Urinary bladder (tissue), 4 donors: ENCODE measurements around the gene CDC42BPA. TPM values are rescaled to one million over a fixed set of nuclear protein-coding genes. Genes with fewer than 3 reads are reported as not detected.

Experiments used
- DNase-seq: peaks from one replicate; pipeline ENCODE4 v3.0.0-alpha.2; 2015; ENCODE audit errors: extremely low spot score
- H3K27ac ChIP-seq: one replicate; pipeline ENCODE4 v1.5.1; 2013; ENCODE audit warnings: low read depth, mild to moderate bottlenecking, moderate library complexity
- H3K36me3 ChIP-seq: one replicate; pipeline ENCODE4 v1.6.1; 2013; ENCODE audit warnings: mild to moderate bottlenecking, moderate library complexity; ENCODE audit not compliant: insufficient read depth
- H3K4me1 ChIP-seq: one replicate; pipeline ENCODE4 v1.6.1; 2013; ENCODE audit warnings: mild to moderate bottlenecking, moderate library complexity; ENCODE audit not compliant: insufficient read depth
- H3K4me3 ChIP-seq: one replicate; pipeline ENCODE4 v1.5.1; 2013; ENCODE audit warnings: low read depth, low read length
- WGBS: extraction: QIAGEN DNeasy Blood & Tissue Kit; methylation state at CpG from one replicate; pipeline ENCODE4 v1.1.7; 2013; 5-methylcytosine and 5-hydroxymethylcytosine counted together
- polyA plus RNA-seq: library from polyadenylated mRNA; stranded (reverse); fragments of 200-250 nt; gene quantifications from one replicate; pipeline ENCODE4 v1.2.3, GENCODE V29; 2013
- total RNA-seq: library from RNA; depleted of rRNA; stranded (reverse); fragments of >200 nt; gene quantifications from one replicate; pipeline ENCODE4 v1.2.3, GENCODE V29; 2014
- donor health status: healthy with polysubstance abuse.
- donor health status: healthy.

The CDC42BPA gene
- total and polyA plus RNA-seq, 2 donors = 36.6 to 194 TPM

GRCh38 chr1:226983247-226983991 is 334.9 kb downstream of the CDC42BPA start:
- H3K36me3 ChIP-seq = peaks cover 6% of the 10 kb centered on the region
- no peaks in the 10 kb centered on the region for H3K4me1 ChIP-seq
- 92% methylated on average over 18 of the region's 18 CpGs for WGBS
- no peak overlapping the region for H3K4me3 ChIP-seq
- H3K27ac ChIP-seq = no peak overlapping the region
- DNase-seq = no peak

GRCh38 chr1:226982451-226983177 is 335.7 kb downstream of the CDC42BPA start:
- H3K4me3 ChIP-seq = no peak overlapping the region
- H3K36me3 ChIP-seq = peaks cover 6% of the 10 kb centered on the region
- no peaks in the 10 kb centered on the region for H3K4me1 ChIP-seq
- no peak for DNase-seq
- 95% methylated on average over 31 of the region's 31 CpGs for WGBS
- H3K27ac ChIP-seq = no peak overlapping the region

GRCh38 chr1:226981838-226982237 is 336.5 kb downstream of the CDC42BPA start:
- DNase-seq = no peak
- Histone ChIP-seq H3K36me3 (peaks cover 6% of the 10 kb centered on the region), H3K4me3 (no peak overlapping the region), H3K4me1 (no peaks in the 10 kb centered on the region), H3K27ac (no peak overlapping the region)
- WGBS = 91% methylated on average over 18 of the region's 18 CpGs

GRCh38 chr1:226981386-226981817 is 336.9 kb downstream of the CDC42BPA start:
- Histone ChIP-seq H3K4me3 (no peak overlapping the region), H3K27ac (no peak overlapping the region), H3K36me3 (peaks cover 6% of the 10 kb centered on the region), H3K4me1 (no peaks in the 10 kb centered on the region)
- no peak for DNase-seq
- WGBS = 92% methylated on average over 12 of the region's 12 CpGs

GRCh38 chr1:226980565-226981385 is 337.5 kb downstream of the CDC42BPA start:
- no peak overlapping the region for H3K27ac ChIP-seq
- H3K36me3 ChIP-seq = peaks cover 6% of the 10 kb centered on the region

GRCh38 chr1:226980122-226980560 is 338.2 kb downstream of the CDC42BPA start:
- Histone ChIP-seq H3K4me3 (no peak overlapping the region), H3K27ac (no peak overlapping the region), H3K4me1 (no peaks in the 10 kb centered on the region), H3K36me3 (peaks cover 4% of the 10 kb centered on the region)
- WGBS = 97% methylated on average over 4 of the region's 4 CpGs
- DNase-seq = no peak

More at GRCh38 chr1:226980565-226981385, 337.5 kb downstream of the CDC42BPA start:
- no peaks in the 10 kb centered on the region for H3K4me1 ChIP-seq
- H3K4me3 ChIP-seq = no peak overlapping the region
- no peak for DNase-seq
- WGBS = 90% methylated on average over 26 of the region's 26 CpGs

GRCh38 chr1:226979517-226980121 is 338.7 kb downstream of the CDC42BPA start:
- Histone ChIP-seq H3K36me3 (peaks cover 2% of the 10 kb centered on the region), H3K4me1 (no peaks in the 10 kb centered on the region), H3K27ac (no peak overlapping the region), H3K4me3 (no peak overlapping the region)
- WGBS = 78% methylated on average over 12 of the region's 12 CpGs
- no peak for DNase-seq

GRCh38 chr1:226979115-226979516 is 339.2 kb downstream of the CDC42BPA start:
- Histone ChIP-seq H3K27ac (no peak overlapping the region), H3K4me3 (no peak overlapping the region), H3K4me1 (no peaks in the 10 kb centered on the region), H3K36me3 (peaks cover 2% of the 10 kb centered on the region)
- no peak for DNase-seq
- 89% methylated on average over 15 of the region's 15 CpGs for WGBS

- 96% methylated on average over 10 of the region's 10 CpGs for WGBS
- Histone ChIP-seq H3K27ac (no peak overlapping the region), H3K36me3 (peaks cover 2% of the 10 kb centered on the region), H3K4me3 (no peak overlapping the region), H3K4me1 (no peaks in the 10 kb centered on the region)
- no peak for DNase-seq
Observed at GRCh38 chr1:226978432-226979114, 339.7 kb downstream of the CDC42BPA start.

GRCh38 chr1:226977643-226978431 is 340.5 kb downstream of the CDC42BPA start:
- Histone ChIP-seq H3K4me1 (no peaks in the 10 kb centered on the region), H3K4me3 (no peak overlapping the region), H3K27ac (no peak overlapping the region), H3K36me3 (peaks cover 1% of the 10 kb centered on the region)
- WGBS = 94% methylated on average over 20 of the region's 20 CpGs
- DNase-seq = no peak

GRCh38 chr1:226976978-226977642 is 341.2 kb downstream of the CDC42BPA start:
- DNase-seq = no peak
- no peaks in the 10 kb centered on the region for H3K36me3 ChIP-seq
- H3K4me1 ChIP-seq = no peaks in the 10 kb centered on the region
- WGBS = 94% methylated on average over 21 of the region's 21 CpGs
- H3K4me3 ChIP-seq = no peak overlapping the region
- H3K27ac ChIP-seq = no peak overlapping the region
